NCI-H1694 (cell line): ENCODE results near the gene MCOLN1.
"Not testable (repeated sequence)": the region's sequence is repeated elsewhere in the genome, so short reads cannot be mapped to it uniquely, and the experiment has no call there.

Experiments used
- DNase-seq: peaks from one replicate; lab custom pipeline; 2025; lab: John Stamatoyannopoulos, UW

Gene MCOLN1

GRCh38 chr19:7575434-7576040, 53.1 kb downstream of the MCOLN1 start:
- DNase-seq = no peak

DNA sequence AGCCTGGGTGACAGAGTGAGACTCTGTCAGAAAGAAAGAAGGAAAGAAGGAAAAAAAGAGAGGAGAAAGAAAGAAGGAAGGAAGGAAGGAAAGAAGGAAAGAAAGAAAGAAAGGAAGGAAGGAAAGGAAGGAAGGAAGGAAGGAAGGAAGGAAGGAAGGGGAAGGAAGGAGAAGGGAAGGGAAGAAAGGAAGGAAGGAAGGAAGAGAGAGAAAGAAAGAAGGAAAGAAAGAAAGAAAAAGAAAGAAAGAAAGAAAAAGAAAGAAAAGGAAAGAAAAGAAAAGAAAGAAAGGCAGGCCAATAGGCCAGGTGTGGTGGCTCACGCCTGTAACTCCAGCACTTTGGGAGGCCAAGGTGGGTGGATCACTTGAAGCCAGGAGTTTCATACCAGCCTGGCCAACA, 55.0 kb downstream of the MCOLN1 start:
- not testable (repeated sequence) for DNase-seq

GRCh38 chr19:7578127-7578526, 55.7 kb downstream of the MCOLN1 start:
- DNase-seq = no peak

- no peak for DNase-seq
Measured at GRCh38 chr19:7579182-7579581, 56.8 kb downstream of the MCOLN1 start.

- no peak for DNase-seq
Measured at GRCh38 chr19:7582446-7582845, 60.0 kb downstream of the MCOLN1 start.
